ENCODE results near the gene GPR107. TPM values are rescaled to one million over a fixed set of nuclear protein-coding genes. Genes with fewer than 3 reads are reported as not detected.

The GPR107 gene
- total and polyA plus RNA-seq, 2 experiments from 2014 or later = 12.3 to 23.9 TPM

GRCh38 chr9:130088051-130088450 is 34.3 kb downstream of the GPR107 start:
- Histone ChIP-seq H3K4me3 (no peak overlapping the region), H3K4me1 (ENCODE audit: low read depth) (no peaks in the 10 kb centered on the region), H3K9me3 (ENCODE audit: low read depth) (no peaks in the 10 kb centered on the region), H3K27me3 (no peaks in the 10 kb centered on the region), H3K27ac (no peak overlapping the region), H3K36me3 (peaks cover 32% of the 10 kb centered on the region)
- TF ChIP-seq CTCF (IDR thresholded peaks at IDR 0.05; ENCODE audit: low read depth, low read length) = no peak
- DNase-seq (ENCODE audit: low read depth in 1 of 2, low spot score in 1 of 2) = no peak

GRCh38 chr9:130089141-130089540 is 35.4 kb downstream of the GPR107 start:
- Histone ChIP-seq H3K9me3 (ENCODE audit: low read depth) (no peaks in the 10 kb centered on the region), H3K27ac (no peak overlapping the region), H3K27me3 (no peaks in the 10 kb centered on the region), H3K4me1 (ENCODE audit: low read depth) (no peaks in the 10 kb centered on the region), H3K4me3 (no peak overlapping the region), H3K36me3 (peaks cover 30% of the 10 kb centered on the region)
- no peak for TF ChIP-seq CTCF (IDR thresholded peaks at IDR 0.05; ENCODE audit: low read depth, low read length)
- no peak for DNase-seq (ENCODE audit: low read depth in 1 of 2, low spot score in 1 of 2)

- peaks cover 30% of the 10 kb centered on the region for H3K36me3 ChIP-seq
- H3K9me3 ChIP-seq (ENCODE audit: low read depth) = no peaks in the 10 kb centered on the region
Observed at GRCh38 chr9:130090915-130091314, 37.2 kb downstream of the GPR107 start.

GRCh38 chr9:130092910-130093309 is 39.2 kb downstream of the GPR107 start:
- Histone ChIP-seq H3K4me3 (no peak overlapping the region), H3K36me3 (peaks cover 25% of the 10 kb centered on the region), H3K9me3 (ENCODE audit: low read depth) (no peaks in the 10 kb centered on the region), H3K27me3 (no peaks in the 10 kb centered on the region), H3K27ac (no peak overlapping the region), H3K4me1 (ENCODE audit: low read depth) (no peaks in the 10 kb centered on the region)
- no peak for TF ChIP-seq CTCF (IDR thresholded peaks at IDR 0.05; ENCODE audit: low read depth, low read length)
- DNase-seq (ENCODE audit: low read depth in 1 of 2, low spot score in 1 of 2) = no peak

More at GRCh38 chr9:130090915-130091314, 37.2 kb downstream of the GPR107 start:
- Histone ChIP-seq H3K27me3 (no peaks in the 10 kb centered on the region), H3K4me1 (ENCODE audit: low read depth) (no peaks in the 10 kb centered on the region), H3K4me3 (no peak overlapping the region), H3K27ac (no peak overlapping the region)
- no peak for TF ChIP-seq CTCF (IDR thresholded peaks at IDR 0.05; ENCODE audit: low read depth, low read length)
- no peak for DNase-seq (ENCODE audit: low read depth in 1 of 2, low spot score in 1 of 2)

- no peaks in the 10 kb centered on the region for H3K9me3 ChIP-seq (ENCODE audit: low read depth)
- no peak overlapping the region for H3K27ac ChIP-seq
- TF ChIP-seq CTCF (IDR thresholded peaks at IDR 0.05; ENCODE audit: low read depth, low read length) = no peak
- no peak for DNase-seq (ENCODE audit: low read depth in 1 of 2, low spot score in 1 of 2)
- no peaks in the 10 kb centered on the region for H3K4me1 ChIP-seq (ENCODE audit: low read depth)
- H3K4me3 ChIP-seq = no peak overlapping the region
- peaks cover 33% of the 10 kb centered on the region for H3K36me3 ChIP-seq
- no peaks in the 10 kb centered on the region for H3K27me3 ChIP-seq
Observed at GRCh38 chr9:130095872-130096271, 42.2 kb downstream of the GPR107 start.

GRCh38 chr9:130100681-130101080 is 47.0 kb downstream of the GPR107 start:
- Histone ChIP-seq H3K9me3 (ENCODE audit: low read depth) (no peaks in the 10 kb centered on the region), H3K4me3 (no peak overlapping the region), H3K4me1 (ENCODE audit: low read depth) (peaks cover 15% of the 10 kb centered on the region), H3K36me3 (peaks cover 22% of the 10 kb centered on the region), H3K27ac (peak overlapping the region; percentile 91), H3K27me3 (no peaks in the 10 kb centered on the region)
- TF ChIP-seq CTCF (IDR thresholded peaks at IDR 0.05; ENCODE audit: low read depth, low read length) = no peak
- no peak for DNase-seq (ENCODE audit: low read depth in 1 of 2, low spot score in 1 of 2)
